ENCODE results near the gene ANKRD17.
"Not testable (repeated sequence)": the region's sequence is repeated elsewhere in the genome, so short reads cannot be mapped to it uniquely, and the experiment has no call there.

Gene ANKRD17

GRCh38 chr4:73250642-73251041 lies 8.0 kb downstream of the ANKRD17 start:
- in situ Hi-C loops (cut with MboI; ENCODE audit: low sequenced_read_pairs): loop anchor here (10.0 kb wide), 1 partner anchor 166 kb away; no protein-coding TSS in a partner anchor

DNA sequence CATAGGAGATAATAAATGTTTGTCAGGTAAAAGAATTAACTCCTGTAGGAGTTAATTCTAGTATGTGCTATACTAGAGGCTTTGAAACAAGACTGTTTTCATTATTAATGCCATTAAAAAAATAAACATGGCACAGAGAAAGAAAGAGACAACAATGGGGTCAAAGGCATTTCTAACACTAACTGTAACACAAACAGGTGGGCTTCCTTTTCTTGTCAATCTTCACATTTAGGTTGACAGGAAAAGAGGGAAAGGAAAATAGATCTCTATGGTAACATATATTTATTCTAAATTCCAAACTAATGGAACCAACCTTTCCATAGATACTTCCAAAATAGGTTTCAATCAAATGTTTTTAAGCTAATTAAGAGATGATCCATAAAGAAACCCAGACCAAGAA lies 9.8 kb downstream of the ANKRD17 start:
- in situ Hi-C loops (cut with MboI; ENCODE audit: low sequenced_read_pairs): no loop called here

GRCh38 chr4:73248416-73248815 lies 10.2 kb downstream of the ANKRD17 start:
- in situ Hi-C loops (cut with MboI; ENCODE audit: low sequenced_read_pairs): no loop called here

- in situ Hi-C loops (cut with MboI; ENCODE audit: low sequenced_read_pairs): no loop called here
Measured at GRCh38 chr4:73247100-73247499, 11.5 kb downstream of the ANKRD17 start.

GRCh38 chr4:73245955-73246354 lies 12.6 kb downstream of the ANKRD17 start:
- in situ Hi-C loops (cut with MboI; ENCODE audit: low sequenced_read_pairs): no loop called here

DNA sequence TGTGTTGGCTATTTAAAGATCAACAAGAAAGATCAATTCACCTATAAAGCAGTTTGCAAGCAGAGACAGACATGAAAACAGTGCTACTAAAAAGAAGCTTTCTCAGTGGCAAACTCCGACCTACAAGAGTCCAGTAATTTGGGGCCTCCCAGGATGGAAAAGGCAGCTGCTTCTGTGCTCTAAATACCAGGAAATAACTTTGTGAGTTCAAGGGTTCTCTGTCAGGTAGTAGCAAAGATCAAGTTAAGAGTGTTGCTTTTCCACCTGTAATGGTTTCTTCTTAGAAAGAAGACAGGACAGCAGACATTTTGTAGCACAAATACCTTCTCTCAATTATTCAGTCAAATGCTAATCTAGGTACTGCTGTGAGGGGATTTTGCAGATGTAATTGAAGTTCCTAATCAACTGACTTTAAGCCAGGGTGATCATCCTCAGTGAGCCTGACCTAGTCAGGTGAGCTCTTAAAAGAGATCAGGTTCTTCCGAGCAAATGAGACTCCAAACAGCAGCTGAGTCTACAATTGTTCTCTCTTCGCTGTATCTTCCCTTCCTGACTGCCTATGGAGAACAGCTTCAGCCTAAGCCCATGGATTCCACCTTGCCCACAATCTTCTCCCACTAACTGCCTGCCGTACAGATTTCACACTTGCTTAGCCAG lies 13.5 kb downstream of the ANKRD17 start:
- in situ Hi-C loops (cut with MboI; ENCODE audit: low sequenced_read_pairs): no loop called here

DNA sequence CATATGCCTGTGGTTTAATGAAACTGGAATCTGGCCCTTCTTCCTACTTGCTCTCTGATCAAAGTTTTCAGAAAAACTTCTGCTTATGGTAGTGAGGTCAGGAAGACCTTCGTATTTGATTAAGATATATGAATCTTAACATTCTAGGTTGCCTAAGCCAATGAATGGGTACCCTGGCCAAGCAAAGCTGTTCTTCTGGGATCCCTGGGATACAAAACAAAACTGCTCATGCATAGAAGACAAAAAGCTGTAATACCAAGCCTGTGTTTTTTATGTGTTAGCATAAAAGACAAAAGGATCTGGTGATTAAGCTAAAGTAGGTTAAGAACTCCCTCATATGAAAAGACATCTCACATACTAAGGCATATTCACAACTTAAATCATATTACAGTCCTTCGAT lies 21.6 kb downstream of the ANKRD17 start:
- in situ Hi-C loops (cut with MboI; ENCODE audit: low sequenced_read_pairs): no loop called here

GRCh38 chr4:73236151-73236550 lies 22.4 kb downstream of the ANKRD17 start:
- in situ Hi-C loops (cut with MboI; ENCODE audit: low sequenced_read_pairs): no loop called here

GRCh38 chr4:73234712-73235111 lies 23.9 kb downstream of the ANKRD17 start:
- in situ Hi-C loops (cut with MboI; ENCODE audit: low sequenced_read_pairs): no loop called here

- in situ Hi-C loops (cut with MboI; ENCODE audit: low sequenced_read_pairs): no loop called here
Measured at GRCh38 chr4:73231518-73232487, 26.8 kb downstream of the ANKRD17 start.

DNA sequence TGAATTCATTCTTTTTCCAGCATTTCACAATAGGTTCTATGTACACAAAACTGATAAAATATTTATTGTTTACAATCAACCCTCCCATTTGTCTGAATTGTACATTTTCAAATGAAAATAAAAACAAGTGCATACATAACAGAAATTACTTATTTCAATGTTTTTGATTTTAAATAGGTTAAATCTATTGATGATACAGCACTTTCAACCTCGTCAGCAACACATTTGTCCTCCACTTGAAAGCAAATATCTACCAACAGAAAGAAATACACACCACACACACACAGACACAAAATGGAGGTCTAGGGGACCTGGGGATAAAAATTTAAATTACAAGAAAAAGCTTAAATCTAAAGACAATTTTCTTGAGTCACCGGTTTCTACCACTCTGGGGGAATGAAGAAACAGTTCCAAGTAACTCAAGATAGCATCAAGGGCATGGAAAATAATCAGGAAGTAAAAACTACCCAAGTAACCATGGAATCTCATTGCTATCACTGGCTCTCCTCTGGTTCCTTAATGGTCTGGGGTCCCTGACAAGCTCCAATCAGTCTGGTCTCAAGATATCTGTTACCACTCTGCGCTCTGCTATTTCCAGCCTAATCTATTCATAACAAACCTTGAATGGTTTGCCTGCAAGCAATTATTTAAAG lies 27.6 kb downstream of the ANKRD17 start:
- in situ Hi-C loops (cut with MboI; ENCODE audit: low sequenced_read_pairs): no loop called here

DNA sequence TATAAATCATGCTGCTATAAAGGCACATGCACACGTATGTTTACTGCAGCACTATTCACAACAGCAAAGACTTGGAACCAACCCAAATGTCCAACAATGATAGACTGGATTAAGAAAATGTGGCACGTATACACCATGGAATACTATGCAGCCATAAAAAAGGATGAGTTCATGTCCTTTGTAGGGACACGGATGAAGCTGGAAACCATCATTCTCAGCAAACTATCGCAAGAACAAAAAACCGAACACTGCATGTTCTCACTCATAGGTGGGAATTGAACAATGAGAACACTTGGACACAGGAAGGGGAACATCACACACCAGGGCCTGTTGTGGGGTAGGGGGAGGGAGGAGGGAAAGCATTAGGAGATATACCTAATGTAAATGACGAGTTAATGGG lies 29.8 kb downstream of the ANKRD17 start:
- in situ Hi-C loops (cut with MboI; ENCODE audit: low sequenced_read_pairs): not testable (repeated sequence)

GRCh38 chr4:73224886-73225285 lies 33.7 kb downstream of the ANKRD17 start:
- in situ Hi-C loops (cut with MboI; ENCODE audit: low sequenced_read_pairs): no loop called here

DNA sequence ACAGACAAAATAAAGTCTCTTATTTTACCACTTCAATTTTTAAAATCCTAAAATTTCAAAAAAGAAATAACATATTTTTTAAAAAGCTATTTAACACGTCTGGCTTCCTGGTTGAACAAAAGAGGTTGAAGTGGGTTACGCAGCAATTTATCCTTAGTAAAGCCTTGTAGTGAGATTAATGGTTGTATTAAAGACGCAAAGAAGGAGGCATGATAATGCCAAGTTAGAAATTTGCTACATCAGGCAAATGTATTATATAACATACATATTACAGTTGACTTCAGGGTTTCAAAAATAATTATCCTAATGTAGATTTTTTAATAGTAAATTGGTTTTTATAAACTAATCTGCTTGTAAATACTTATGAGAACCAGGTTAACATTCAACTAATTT lies 35.3 kb downstream of the ANKRD17 start:
- in situ Hi-C loops (cut with MboI; ENCODE audit: low sequenced_read_pairs): no loop called here

- in situ Hi-C loops (cut with MboI; ENCODE audit: low sequenced_read_pairs): no loop called here
Measured at GRCh38 chr4:73222466-73223257, 35.9 kb downstream of the ANKRD17 start.

- in situ Hi-C loops (cut with MboI; ENCODE audit: low sequenced_read_pairs): no loop called here
Measured at GRCh38 chr4:73221734-73222133, 36.9 kb downstream of the ANKRD17 start.

DNA sequence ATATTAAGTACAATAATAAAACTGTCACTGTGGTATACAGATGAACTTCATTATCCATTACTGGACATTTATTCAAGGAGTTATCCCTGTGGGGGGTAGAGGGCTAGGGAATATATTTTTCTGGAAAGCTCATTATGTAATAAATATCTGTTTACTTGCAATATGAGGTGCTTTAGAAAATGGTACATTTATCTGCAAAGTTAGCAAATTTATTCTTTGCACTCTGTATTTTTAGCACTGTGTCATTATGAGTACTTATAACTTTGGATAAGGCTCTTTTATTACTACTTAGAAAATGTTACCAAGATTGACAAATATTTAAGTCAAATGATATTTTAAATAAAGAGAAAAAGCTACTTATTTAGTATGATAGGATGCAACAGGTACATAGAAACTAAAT lies 37.8 kb downstream of the ANKRD17 start:
- in situ Hi-C loops (cut with MboI; ENCODE audit: low sequenced_read_pairs): no loop called here

DNA sequence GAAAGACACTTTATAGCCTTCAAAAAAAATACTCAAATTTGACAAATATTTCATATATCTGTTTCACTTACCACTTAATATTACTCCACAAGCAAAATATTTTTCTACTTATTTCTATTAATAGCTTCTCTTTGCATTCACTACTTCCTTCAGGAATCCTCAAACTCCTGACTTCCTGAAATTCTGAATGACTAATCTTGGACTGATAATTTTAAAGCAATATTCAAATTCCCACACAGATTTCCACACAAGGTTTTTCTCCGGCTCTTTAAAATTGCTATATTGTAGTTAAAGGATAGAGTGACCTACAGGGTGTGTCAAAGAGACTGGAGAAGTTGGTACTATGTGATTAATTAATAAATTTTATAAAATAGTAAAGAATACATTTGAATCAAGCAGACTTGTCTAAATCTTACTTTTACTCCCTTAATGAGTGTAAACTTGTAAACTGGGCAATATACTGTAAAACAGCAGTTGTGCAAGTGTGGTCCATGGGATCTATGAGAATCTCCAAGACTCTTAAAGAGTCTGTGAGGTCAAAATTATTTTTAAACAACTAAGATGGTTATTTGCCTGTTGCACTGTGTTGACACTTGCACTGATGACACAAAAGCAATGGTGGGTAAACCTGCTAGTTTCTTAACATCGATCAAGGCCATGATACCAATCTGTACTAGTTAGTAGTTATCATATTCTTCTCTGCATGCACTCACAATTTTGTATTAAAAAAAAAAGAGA lies 44.5 kb downstream of the ANKRD17 start:
- in situ Hi-C loops (cut with MboI; ENCODE audit: low sequenced_read_pairs): no loop called here

- in situ Hi-C loops (cut with MboI; ENCODE audit: low sequenced_read_pairs): no loop called here
Measured at GRCh38 chr4:73212982-73213730, 45.4 kb downstream of the ANKRD17 start.

Measured in HL-60/S4 treated with retinoic acid at 250 ng/mL for 4 days and 3 days (cell line).